GM12872 (cell line): Measurements from ENCODE around the gene FBXO2.

Experiments used
- CTCF ChIP-seq: IDR thresholded peaks from 3 replicates; pipeline ENCODE4 v1.5.1; 2011; ENCODE audit warnings: low read depth, mild to moderate bottlenecking, low read length, moderate library complexity; ENCODE audit not compliant: insufficient read depth

FBXO2 gene

GRCh38 chr1:11697188-11697892 is 43.1 kb upstream of the FBXO2 start:
- TF ChIP-seq CTCF: no peak

GRCh38 chr1:11695861-11696260 is 41.6 kb upstream of the FBXO2 start:
- TF ChIP-seq CTCF: no peak

- no peak for TF ChIP-seq CTCF
Measured at GRCh38 chr1:11693917-11694316, 39.7 kb upstream of the FBXO2 start.

- TF ChIP-seq CTCF: no peak
Measured at GRCh38 chr1:11693024-11693590, 38.9 kb upstream of the FBXO2 start.

GRCh38 chr1:11691928-11692711 is 37.9 kb upstream of the FBXO2 start:
- TF ChIP-seq CTCF: no peak

GRCh38 chr1:11691302-11691914 is 37.2 kb upstream of the FBXO2 start, which contains the start of gene DRAXIN:
TSS of gene DRAXIN (plus strand) at chr1:11691710. CDS start at chr1:11706259, 14,549 bp downstream.
- no peak for TF ChIP-seq CTCF
